Hepatocyte (in vitro differentiated cells): ENCODE measurements around the gene MEG3.

ENCODE experiments used
- EZH2 ChIP-seq: fragments of 200-600 bp; sonication (generic); IDR thresholded peaks from 2 replicates; pipeline ENCODE4 v1.6.1; 2016; ENCODE audit warnings: antibody characterized with exemption, mild to moderate bottlenecking, borderline replicate concordance
- TF ChIP-seq, protein P1 (sequence below): fragments of 200-600 bp; sonication (generic); IDR thresholded peaks from 2 replicates; pipeline ENCODE4 v1.5.1; 2016; ENCODE audit warnings: antibody characterized with exemption, mild to moderate bottlenecking; ENCODE audit not compliant: poor library complexity

DNA sequence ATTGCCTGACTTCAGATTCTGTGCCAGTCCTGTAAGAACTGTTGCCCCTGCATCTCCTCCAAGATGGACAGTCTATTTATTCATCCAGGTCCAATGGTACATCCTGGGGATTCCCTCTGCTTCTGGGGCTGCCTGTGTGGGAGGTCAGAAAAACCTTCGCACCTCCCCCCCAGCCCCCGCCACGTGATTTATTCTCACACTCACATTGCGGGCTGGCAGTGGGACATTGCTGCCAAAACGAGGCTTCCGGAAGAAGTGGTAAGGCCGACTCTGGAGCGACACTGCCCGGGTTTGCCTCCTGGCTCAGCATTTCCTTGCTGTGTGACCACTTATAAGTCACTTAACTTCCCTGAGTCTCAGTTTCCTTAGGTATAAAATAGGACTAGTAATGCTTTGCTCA lies 83.5 kb downstream of the MEG3 start:
- TF ChIP-seq, protein P1, sequence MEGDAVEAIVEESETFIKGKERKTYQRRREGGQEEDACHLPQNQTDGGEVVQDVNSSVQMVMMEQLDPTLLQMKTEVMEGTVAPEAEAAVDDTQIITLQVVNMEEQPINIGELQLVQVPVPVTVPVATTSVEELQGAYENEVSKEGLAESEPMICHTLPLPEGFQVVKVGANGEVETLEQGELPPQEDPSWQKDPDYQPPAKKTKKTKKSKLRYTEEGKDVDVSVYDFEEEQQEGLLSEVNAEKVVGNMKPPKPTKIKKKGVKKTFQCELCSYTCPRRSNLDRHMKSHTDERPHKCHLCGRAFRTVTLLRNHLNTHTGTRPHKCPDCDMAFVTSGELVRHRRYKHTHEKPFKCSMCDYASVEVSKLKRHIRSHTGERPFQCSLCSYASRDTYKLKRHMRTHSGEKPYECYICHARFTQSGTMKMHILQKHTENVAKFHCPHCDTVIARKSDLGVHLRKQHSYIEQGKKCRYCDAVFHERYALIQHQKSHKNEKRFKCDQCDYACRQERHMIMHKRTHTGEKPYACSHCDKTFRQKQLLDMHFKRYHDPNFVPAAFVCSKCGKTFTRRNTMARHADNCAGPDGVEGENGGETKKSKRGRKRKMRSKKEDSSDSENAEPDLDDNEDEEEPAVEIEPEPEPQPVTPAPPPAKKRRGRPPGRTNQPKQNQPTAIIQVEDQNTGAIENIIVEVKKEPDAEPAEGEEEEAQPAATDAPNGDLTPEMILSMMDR = no peak
- no peak for TF ChIP-seq EZH2
